GM18505 (cell line): ENCODE data around the gene TXNL4B.

Source experiments
- ATAC-seq: cut with Tn5 transposase; IDR thresholded peaks from one replicate; pipeline ENCODE4 v1.9.1; 2021; ENCODE audit not compliant: unreplicated experiment
- POLR2A ChIP-seq: IDR thresholded peaks from 4 replicates; pipeline ENCODE4 v1.6.1; 2011; ENCODE audit warnings: borderline replicate concordance; ENCODE audit not compliant: insufficient read depth, insufficient read length; ENCODE audit errors: extremely low read depth

The TXNL4B gene

DNA sequence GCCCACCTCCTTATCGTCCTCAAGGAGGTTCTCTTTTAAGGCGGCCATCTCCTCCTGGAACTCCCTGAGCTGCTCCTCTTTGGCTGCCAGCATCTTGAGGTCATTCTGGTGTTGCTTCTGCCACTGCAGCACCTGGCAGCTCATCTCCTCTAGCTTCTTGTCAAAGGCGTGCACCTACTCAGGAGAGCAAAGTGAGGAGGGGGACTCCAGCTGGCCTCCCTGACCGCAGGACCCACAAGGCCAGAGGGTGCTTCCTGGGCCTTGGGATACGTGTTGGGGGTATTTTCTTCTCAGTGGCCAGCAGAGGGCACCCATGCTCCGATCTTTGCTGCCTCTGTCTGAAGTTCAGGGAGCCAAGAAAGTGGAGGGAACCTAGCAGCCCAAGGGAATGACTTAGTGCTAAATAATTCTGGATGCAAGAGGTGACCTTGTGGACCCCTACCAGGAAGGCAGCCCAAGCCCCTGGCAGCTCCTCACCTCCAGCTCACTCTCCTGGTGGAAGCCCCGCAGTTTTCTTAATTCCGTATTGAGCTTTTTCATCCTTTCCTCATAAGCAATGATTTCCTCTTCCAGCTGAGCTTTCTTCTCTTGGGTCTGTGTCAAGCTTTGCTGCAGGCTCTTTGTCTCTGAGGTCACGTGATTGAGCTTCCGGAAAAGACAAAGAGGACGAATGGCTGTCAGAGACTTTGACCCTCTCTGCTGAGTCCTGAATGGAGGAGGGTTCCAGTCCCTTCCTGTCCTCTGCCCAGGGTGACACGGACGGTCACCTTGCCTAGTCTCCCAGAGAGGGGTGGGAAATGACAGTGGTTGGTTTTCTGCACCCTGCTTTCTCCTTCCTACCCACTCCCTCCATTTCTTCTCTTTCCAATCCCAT lies 31.6 kb upstream of the TXNL4B start:
- ATAC-seq = no peak
- TF ChIP-seq POLR2A = no peak

GRCh38 chr16:72124148-72124547 lies 30.7 kb upstream of the TXNL4B start:
- ATAC-seq = no peak
- no peak for TF ChIP-seq POLR2A

GRCh38 chr16:72123426-72123825 lies 30.0 kb upstream of the TXNL4B start:
- TF ChIP-seq POLR2A = no peak
- ATAC-seq = no peak

GRCh38 chr16:72122916-72123315 lies 29.5 kb upstream of the TXNL4B start:
- TF ChIP-seq POLR2A = no peak
- no peak for ATAC-seq

DNA sequence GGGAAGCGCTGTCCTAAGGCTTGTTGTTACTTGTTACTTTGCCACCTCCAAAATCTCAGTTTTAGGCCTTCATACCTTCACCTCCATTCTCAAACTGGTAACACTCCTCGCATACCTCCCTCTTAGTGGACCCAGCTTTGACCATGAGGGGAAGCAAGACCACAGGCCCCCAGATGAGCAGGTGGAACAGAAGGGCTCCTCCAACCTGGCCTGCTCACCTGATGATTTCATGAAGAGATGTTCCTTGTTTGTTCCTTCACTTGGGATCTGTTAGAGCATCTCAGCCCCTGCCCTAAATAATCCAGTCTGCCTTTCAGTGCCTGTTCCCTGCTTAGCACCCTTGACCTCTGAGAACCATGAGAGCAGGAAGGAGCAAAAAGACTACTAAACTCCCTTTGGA lies 28.9 kb upstream of the TXNL4B start:
- TF ChIP-seq POLR2A = no peak
- no peak for ATAC-seq

- TF ChIP-seq POLR2A = no peak
- ATAC-seq = no peak
Measured at GRCh38 chr16:72120026-72120425, 26.6 kb upstream of the TXNL4B start.

DNA sequence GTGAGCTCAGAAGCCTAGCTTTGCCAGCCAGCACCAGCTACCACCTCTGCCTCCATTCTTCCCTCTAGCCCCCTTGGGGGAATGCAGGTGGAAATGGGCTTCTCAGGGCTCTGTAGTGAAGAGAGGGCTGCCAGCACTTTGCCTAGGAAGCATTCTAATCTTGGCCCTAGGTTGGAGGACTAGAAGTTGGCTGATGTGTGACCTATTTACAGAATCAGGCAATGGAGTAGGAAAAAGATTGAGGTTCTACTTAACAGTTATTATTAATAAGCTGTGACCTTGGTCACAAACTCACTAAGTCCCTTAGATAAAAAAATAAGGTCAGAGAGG lies 20.2 kb upstream of the TXNL4B start:
- ATAC-seq = no peak
- TF ChIP-seq POLR2A = no peak

GRCh38 chr16:72112906-72113615 lies 19.6 kb upstream of the TXNL4B start:
- TF ChIP-seq POLR2A = no peak
- ATAC-seq = no peak

DNA sequence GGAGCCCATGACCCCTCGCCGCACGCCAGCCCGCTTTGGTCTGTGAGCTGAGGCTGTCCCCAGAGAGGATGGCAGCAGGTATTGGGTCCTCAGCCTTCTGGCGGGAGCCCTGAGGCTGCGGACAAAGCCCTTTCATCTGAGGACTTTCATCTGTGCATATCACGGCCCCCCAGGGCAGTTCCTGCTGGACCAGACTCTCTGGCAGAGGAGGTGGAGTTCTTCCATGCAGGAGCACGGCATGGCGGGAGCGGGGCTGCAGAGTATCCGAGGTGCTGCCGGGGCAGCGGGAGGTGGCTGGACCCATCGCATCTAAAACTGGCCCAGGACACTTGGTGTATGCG lies 19.0 kb upstream of the TXNL4B start:
- no peak for TF ChIP-seq POLR2A
- no peak for ATAC-seq

GRCh38 chr16:72111657-72112451 lies 18.4 kb upstream of the TXNL4B start:
- TF ChIP-seq POLR2A = no peak
- no peak for ATAC-seq

DNA sequence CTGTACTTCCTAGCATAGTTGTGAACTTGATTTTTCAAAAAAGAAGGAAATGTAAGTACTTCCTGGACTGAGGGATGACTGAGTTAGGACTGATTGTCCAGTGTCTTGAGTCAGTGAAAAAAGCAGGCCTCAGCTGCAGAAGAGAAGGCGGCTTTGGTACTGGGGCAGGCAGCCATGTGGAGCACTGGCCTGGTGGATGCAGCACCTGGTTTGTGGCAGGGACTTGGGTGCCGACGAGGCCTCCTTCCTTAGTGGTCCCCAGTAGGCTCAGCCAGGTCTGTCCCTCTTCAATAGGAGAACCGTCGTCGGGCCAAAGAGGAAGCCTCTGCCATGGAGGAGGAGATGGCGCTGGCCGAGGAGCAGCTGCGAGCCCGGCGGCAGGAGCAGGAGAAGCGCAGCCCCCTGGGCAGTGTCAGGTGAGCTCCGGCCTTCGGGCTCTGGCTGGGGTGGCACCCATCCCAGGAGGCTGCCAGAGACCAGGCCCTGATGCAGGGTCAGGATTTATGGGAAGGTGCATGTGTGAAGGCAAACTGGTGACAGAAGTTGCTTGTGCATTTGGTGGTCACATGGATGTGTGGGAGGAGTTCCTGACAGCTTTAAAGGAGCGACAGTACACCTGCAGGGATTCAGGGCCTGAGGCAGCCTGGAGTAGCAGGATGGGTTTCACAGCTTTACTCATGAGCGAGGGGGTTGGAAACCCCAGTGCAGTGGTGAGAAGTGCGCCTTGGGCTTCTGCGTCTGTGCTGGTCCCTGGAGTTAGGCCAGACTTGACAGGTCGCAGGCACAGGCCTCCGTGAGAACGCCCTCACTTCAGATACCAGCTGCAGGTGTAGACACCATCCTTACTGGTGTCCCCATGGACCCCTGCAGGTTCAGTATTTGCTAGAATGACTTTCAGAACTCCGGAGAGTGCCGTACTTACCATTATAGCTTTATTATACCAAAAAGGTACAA lies 17.5 kb upstream of the TXNL4B start:
- no peak for TF ChIP-seq POLR2A
- no peak for ATAC-seq

- ATAC-seq = no peak
Measured at GRCh38 chr16:72109966-72110530, 16.6 kb upstream of the TXNL4B start.

More at GRCh38 chr16:72109966-72110530, 16.6 kb upstream of the TXNL4B start:
- no peak for TF ChIP-seq POLR2A
